SH-SY5Y (cell line): ENCODE data around the gene PKD2.

ENCODE experiments used
- GATA2 ChIP-seq: IDR thresholded peaks from 2 replicates; pipeline ENCODE4 v1.6.1; 2011; ENCODE audit warnings: mild to moderate bottlenecking, low read depth, low read length
- GATA3 ChIP-seq: IDR thresholded peaks from 2 replicates; pipeline ENCODE4 v1.6.1; 2011; ENCODE audit warnings: low read depth, mild to moderate bottlenecking, low read length, moderate library complexity

DNA sequence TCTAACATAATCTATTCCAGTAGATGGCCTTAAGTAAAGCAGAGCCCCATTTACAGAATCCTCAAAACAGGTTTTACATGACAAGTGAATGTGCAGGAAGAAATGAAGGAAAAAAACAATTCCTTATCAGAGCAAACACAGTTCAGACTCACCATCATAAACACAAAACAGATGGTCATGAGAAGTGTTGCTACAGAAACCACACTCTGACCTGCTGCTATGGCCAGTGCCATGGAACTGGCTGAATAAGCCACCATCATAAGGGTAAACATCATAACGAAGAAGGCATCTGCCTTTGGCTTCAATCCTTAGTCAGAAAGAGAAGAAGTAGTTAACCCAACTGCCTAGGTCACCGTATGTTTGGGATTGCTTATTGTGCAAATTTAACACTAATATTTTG lies 89.9 kb downstream of the PKD2 start:
- no peak for TF ChIP-seq GATA2
- no peak for TF ChIP-seq GATA3
